Omental fat pad (tissue), 4 donors: ENCODE measurements around the gene SFXN3. TPM values are rescaled to one million over a fixed set of nuclear protein-coding genes. Genes with fewer than 3 reads are reported as not detected.

Experiments
- ATAC-seq: fragments of 150-250 bp; one replicate; pipeline ENCODE4 v1.9.1; 2016; ENCODE audit warnings: mild to moderate bottlenecking, moderate library complexity; ENCODE audit not compliant: low FRiP score
- DNase-seq: peaks from one replicate; pipeline ENCODE4 v3.0.0-alpha.2; 2019; ENCODE audit warnings: low spot score
- CTCF ChIP-seq, 3 donors: fragments of 450-650 bp; IDR thresholded peaks; one replicate each; pipeline ENCODE4 v1.5.1; 2016 to 2017; ENCODE audit warnings: antibody characterized with exemption in 3 of 3, mild to moderate bottlenecking in 3 of 3, moderate library complexity in 2 of 3
- total RNA-seq, 4 donors: library from RNA; depleted of rRNA; stranded (reverse); fragments of >200 nt; gene quantifications; one replicate each; pipeline ENCODE4 v1.1.0, GENCODE V29; 2016

SFXN3 gene
- 10 to 100 TPM; 54.8 to 97.3 (median 71.2) TPM for total RNA-seq

- peak; percentile 96 for DNase-seq
- ATAC-seq: peak; percentile 87
- TF ChIP-seq CTCF (IDR thresholded peaks at IDR 0.05): no peak
Observed at GRCh38 chr10:101031128-101031795, at the start of gene SFXN3, which contains the start of gene PDZD7. Gene SFXN3, plus strand, starts transcription at chr10:101031234. Its CDS starts 3,461 bp downstream, at chr10:101034695. Gene PDZD7, minus strand, starts transcription at chr10:101031129. Its CDS starts 910 bp downstream, at chr10:101030219.

GRCh38 chr10:100982916-100983830, 47.9 kb upstream of the SFXN3 start:
- no peak for TF ChIP-seq CTCF (IDR thresholded peaks at IDR 0.05)
- ATAC-seq (no peak), DNase-seq (no peak)

GRCh38 chr10:100983868-100984671, 47.0 kb upstream of the SFXN3 start:
- ATAC-seq: no peak
- TF ChIP-seq CTCF (IDR thresholded peaks at IDR 0.05): no peak
- DNase-seq: no peak

- ATAC-seq (no peak), DNase-seq (no peak)
- no peak for TF ChIP-seq CTCF (IDR thresholded peaks at IDR 0.05)
Observed at GRCh38 chr10:100984672-100985177, 46.3 kb upstream of the SFXN3 start.

- no peak for ATAC-seq
- DNase-seq: no peak
- no peak for TF ChIP-seq CTCF (IDR thresholded peaks at IDR 0.05)
Observed at GRCh38 chr10:100985336-100985735, 45.7 kb upstream of the SFXN3 start.

- ATAC-seq (no peak), DNase-seq (no peak)
- no peak for TF ChIP-seq CTCF (IDR thresholded peaks at IDR 0.05)
Observed at GRCh38 chr10:100986623-100986951, 44.4 kb upstream of the SFXN3 start.
